Keratinocyte (primary cell): Measurements from ENCODE around the gene VSIG2. TPM values are rescaled to one million over a fixed set of nuclear protein-coding genes. Genes with fewer than 3 reads are reported as not detected.

Experiments
- DNase-seq: peaks from one replicate; pipeline ENCODE4 v3.0.0-alpha.2; 2011; ENCODE audit warnings: low read depth, missing footprints, low spot score
- FAIRE-seq: peaks from 2 replicates; lab custom pipeline; 2011; peaks lifted over from hg19 to GRCh38; lab: Jason Lieb, UNC
- H2AFZ ChIP-seq: 2 replicates; pipeline ENCODE4 v1.6.0; 2012; ENCODE audit warnings: low read length, control low read depth, inconsistent platforms; ENCODE audit not compliant: control insufficient read depth
- H3K27ac ChIP-seq: 2 replicates; pipeline ENCODE4 v1.5.1; 2011; ENCODE audit warnings: low read length; ENCODE audit not compliant: control insufficient read depth, insufficient read depth
- H3K27me3 ChIP-seq: 3 replicates; pipeline ENCODE4 v1.6.0; 2011; ENCODE audit warnings: low read length; ENCODE audit not compliant: control insufficient read depth, insufficient read depth; ENCODE audit errors: extremely low read depth
- H3K36me3 ChIP-seq, 2 experiments: 2 replicates in 1 of 2; 3 replicates in 1 of 2; pipeline ENCODE4 v1.5.1; 2011; ENCODE audit warnings: low read length in 2 of 2, mild to moderate bottlenecking in 1 of 2; ENCODE audit not compliant: control insufficient read depth in 2 of 2, insufficient read depth in 2 of 2; ENCODE audit errors: extremely low read depth in 1 of 2
- H3K4me1 ChIP-seq: 3 replicates; pipeline ENCODE4 v1.5.1; 2011; ENCODE audit warnings: low read length; ENCODE audit not compliant: control insufficient read depth, insufficient read depth; ENCODE audit errors: extremely low read depth
- H3K4me2 ChIP-seq: 3 replicates; pipeline ENCODE4 v1.6.0; 2011; ENCODE audit warnings: low read depth, low read length; ENCODE audit not compliant: control insufficient read depth, insufficient read depth; ENCODE audit errors: extremely low read depth
- H3K4me3 ChIP-seq, 3 experiments: fragments of 200-600 bp in 1 of 3; sonication (generic) in 1 of 3; 2 replicates in 2 of 3; 3 replicates in 1 of 3; pipeline ENCODE4 v1.5.1; 2011 to 2016; ENCODE audit warnings: low read length in 3 of 3, mild to moderate bottlenecking in 3 of 3, control low read depth in 2 of 3, inconsistent platforms in 1 of 3, low read depth in 1 of 3, mixed read lengths in 1 of 3, mixed run types in 1 of 3, moderate library complexity in 1 of 3; ENCODE audit not compliant: control insufficient read depth in 2 of 3, insufficient read depth in 2 of 3; ENCODE audit errors: extremely low read depth in 1 of 3
- H3K79me2 ChIP-seq: 2 replicates; pipeline ENCODE4 v1.6.0; 2012; ENCODE audit warnings: low read length; ENCODE audit not compliant: control insufficient read depth, insufficient read depth
- H3K9ac ChIP-seq: 3 replicates; pipeline ENCODE4 v1.6.0; 2011; ENCODE audit warnings: low read length; ENCODE audit not compliant: control insufficient read depth, insufficient read depth; ENCODE audit errors: extremely low read depth
- H3K9me1 ChIP-seq: 3 replicates; pipeline ENCODE4 v1.6.0; 2011; ENCODE audit warnings: low read length; ENCODE audit not compliant: control insufficient read depth, insufficient read depth; ENCODE audit errors: extremely low read depth
- H3K9me3 ChIP-seq: 2 replicates; pipeline ENCODE4 v1.5.1; 2012; ENCODE audit warnings: low read depth, low read length; ENCODE audit not compliant: control insufficient read depth
- H4K20me1 ChIP-seq: 3 replicates; pipeline ENCODE4 v1.6.0; 2011; ENCODE audit warnings: low read length; ENCODE audit not compliant: control insufficient read depth, insufficient read depth; ENCODE audit errors: extremely low read depth
- CTCF ChIP-seq, 3 experiments: IDR thresholded peaks in 1 of 3; conservative IDR thresholded peaks in 1 of 3; optimal IDR thresholded peaks in 1 of 3; 2 replicates in 2 of 3; 3 replicates in 1 of 3; pipeline versions ENCODE3 to v1.5.1; 2011; ENCODE audit warnings: low read length in 3 of 3, mild to moderate bottlenecking in 3 of 3, moderate library complexity in 2 of 3, control low read depth in 1 of 3, inconsistent platforms in 1 of 3; ENCODE audit not compliant: insufficient read depth in 2 of 3; ENCODE audit errors: extremely low read depth in 1 of 3
- EZH2 ChIP-seq: IDR thresholded peaks from one replicate; pipeline ENCODE4 v1.6.1; 2012; ENCODE audit warnings: inconsistent platforms, mild to moderate bottlenecking, low read length, moderate library complexity
- dilution Hi-C: fragments of 300-500 bp; cut with MboI; formaldehyde crosslinking; loops from one replicate; pipeline ENCODE4 v1.7.0; 2020; ENCODE audit warnings: low sequenced_read_pairs; ENCODE audit not compliant: extremely low pct_ligation_motif_present
- polyA plus RNA-seq, 5 experiments: library from polyadenylated mRNA; depleted of rRNA in 3 of 5; stranded (reverse) in 3 of 5; stranded (forward) in 1 of 5; unstranded in 1 of 5; fragments of >200 nt; gene quantifications; 1 replicate in 1 of 5; 2 replicates in 3 of 5; 3 replicates in 1 of 5; pipeline versions ENCODE4 v1.2.1 to v1.2.3, GENCODE V29; 2011 to 2012; ENCODE audit warnings: missing spikeins in 2 of 5, low read depth in 1 of 5, low replicate concordance in 1 of 5

The VSIG2 gene
- polyA plus RNA-seq, 1 donor (not counting 4 experiments of a cell fraction or from before 2014, with no cell fraction given), result not detected

- Histone ChIP-seq H3K9me1 (no peaks in the 10 kb centered on the region), H3K9ac (no peak overlapping the region), H3K27me3 (peaks cover 50% of the 10 kb centered on the region), H2AFZ (no peak overlapping the region), H3K9me3 (no peaks in the 10 kb centered on the region), H3K27ac (no peak overlapping the region), H3K79me2 (no peaks in the 10 kb centered on the region), H3K4me1 (peaks cover 8% of the 10 kb centered on the region), H3K4me2 (no peak overlapping the region), H3K4me3 (no peak overlapping the region), H3K36me3 (no peaks in the 10 kb centered on the region), H4K20me1 (no peaks in the 10 kb centered on the region)
- FAIRE-seq, result no peak
- no peak for DNase-seq
- no peak for TF ChIP-seq EZH2
- no peak for TF ChIP-seq CTCF (optimal IDR thresholded peaks at IDR 0.05 in 1 of 3, IDR thresholded peaks at IDR 0.05 in 1 of 3, conservative IDR thresholded peaks at IDR 0.05 in 1 of 3; ENCODE audit: extremely low read depth in 1 of 3, insufficient read depth in 2 of 3, low read length in 3 of 3)
- dilution Hi-C loops, result no loop called here
These were observed 4.0 kb downstream of the VSIG2 start for GRCh38 chr11:124748100-124748418.

GRCh38 chr11:124747406-124748099 is 4.5 kb downstream of the VSIG2 start:
- Histone ChIP-seq H3K9me3 (no peaks in the 10 kb centered on the region), H3K27me3 (peaks cover 48% of the 10 kb centered on the region), H3K36me3 (no peaks in the 10 kb centered on the region), H2AFZ (no peak overlapping the region), H3K27ac (no peak overlapping the region), H3K4me2 (no peak overlapping the region), H3K9me1 (no peaks in the 10 kb centered on the region), H3K79me2 (no peaks in the 10 kb centered on the region), H3K4me1 (peaks cover 8% of the 10 kb centered on the region), H3K9ac (no peak overlapping the region), H4K20me1 (no peaks in the 10 kb centered on the region), H3K4me3 (no peak overlapping the region)
- DNase-seq (no peak), FAIRE-seq (no peak)
- TF ChIP-seq CTCF (optimal IDR thresholded peaks at IDR 0.05 in 1 of 3, IDR thresholded peaks at IDR 0.05 in 1 of 3, conservative IDR thresholded peaks at IDR 0.05 in 1 of 3; ENCODE audit: extremely low read depth in 1 of 3, insufficient read depth in 2 of 3, low read length in 3 of 3), result no peak
- no peak for TF ChIP-seq EZH2
- dilution Hi-C loops, result no loop called here
